Activated CD8-positive, alpha-beta T cell treated with anti-CD3 and anti-CD28 coated beads, Interleukin-2, amount 10 ng/mL, durations not matched to agents 7 days and 5 days (primary cell): ENCODE data around the gene LHB. TPM values are rescaled to one million over a fixed set of nuclear protein-coding genes. Genes with fewer than 3 reads are reported as not detected.
"Not testable (repeated sequence)": the region's sequence is repeated elsewhere in the genome, so short reads cannot be mapped to it uniquely, and the experiment has no call there.

Source experiments
- ATAC-seq: fragments of 150-1000 bp; cut with Tn5 transposase; one replicate; pipeline ENCODE4 v1.10.0; 2021; ENCODE audit warnings: moderate library complexity
- CTCF ChIA-PET: fragments of 350-600 bp; sonication (Branson Sonifier 250); formaldehyde crosslinking; loops from one replicate; lab custom pipeline; 2021; ENCODE audit warnings: antibody characterized with exemption; lab: Charles Lee
- POLR2A ChIA-PET: fragments of 350-600 bp; sonication (Branson Sonifier 250); formaldehyde crosslinking; loops from one replicate; lab custom pipeline; 2021; ENCODE audit warnings: antibody characterized with exemption; lab: Charles Lee
- DNase-seq: peaks from one replicate; pipeline ENCODE4 v3.0.0-alpha.2; 2020
- H3K27ac Mint-ChIP-seq: one replicate; pipeline ENCODE4 v1.8.0; 2021; ENCODE audit warnings: mild to moderate bottlenecking, mixed read lengths
- H3K27me3 Mint-ChIP-seq: one replicate; pipeline ENCODE4 v1.8.0; 2021; ENCODE audit warnings: low read depth, mixed read lengths
- H3K36me3 Mint-ChIP-seq: one replicate; pipeline ENCODE4 v1.8.0; 2021; ENCODE audit warnings: low read depth, mixed read lengths
- H3K4me1 Mint-ChIP-seq: one replicate; pipeline ENCODE4 v1.8.0; 2021; ENCODE audit warnings: low read depth, mixed read lengths
- H3K4me3 Mint-ChIP-seq: one replicate; pipeline ENCODE4 v1.8.0; 2021; ENCODE audit warnings: mild to moderate bottlenecking, mixed read lengths
- H3K9me3 Mint-ChIP-seq: one replicate; pipeline ENCODE4 v1.8.0; 2022; ENCODE audit warnings: mixed read lengths; ENCODE audit not compliant: insufficient read depth
- total RNA-seq, 2 experiments: library from RNA; stranded (reverse); gene quantifications; one replicate each; pipeline ENCODE4 v1.2.3, GENCODE V29; 2021

The LHB gene
- total RNA-seq, 2 experiments from 2014 or later = not detected

- Mint-ChIP-seq H3K27me3 (peaks cover 45% of the 10 kb centered on the region), H3K27ac (no peak overlapping the region), H3K4me3 (peak overlapping the region; percentile 52), H3K4me1 (peaks cover 28% of the 10 kb centered on the region), H3K36me3 (no peaks in the 10 kb centered on the region), H3K9me3 (no peaks in the 10 kb centered on the region)
- DNase-seq (peak; percentile 68), ATAC-seq (peak; percentile 84)
- ChIA-PET CTCF (interaction anchor here (0.5 to 2.4 kb wide), 11 partner anchors 18 to 1147 kb away, joined by 3 to 8 read pairs (median 3); partner anchors contain the start of genes GYS1, LIN7B and RUVBL2), POLR2A (no interaction called here)
These were observed 39.4 kb upstream of the LHB start for GRCh38 chr19:49056101-49056901.

GRCh38 chr19:49050376-49051033 lies 33.6 kb upstream of the LHB start:
- H3K4me3 Mint-ChIP-seq, ATAC-seq, H3K27me3 Mint-ChIP-seq, H3K36me3 Mint-ChIP-seq, H3K9me3 Mint-ChIP-seq, H3K4me1 Mint-ChIP-seq, CTCF ChIA-PET, POLR2A ChIA-PET, DNase-seq, H3K27ac Mint-ChIP-seq: not testable (repeated sequence)

GRCh38 chr19:49049834-49050233 lies 32.9 kb upstream of the LHB start:
- H3K36me3 Mint-ChIP-seq, POLR2A ChIA-PET, H3K27me3 Mint-ChIP-seq, DNase-seq, CTCF ChIA-PET, H3K9me3 Mint-ChIP-seq, ATAC-seq, H3K4me1 Mint-ChIP-seq, H3K27ac Mint-ChIP-seq, H3K4me3 Mint-ChIP-seq: not testable (repeated sequence)

GRCh38 chr19:49049011-49049410 lies 32.1 kb upstream of the LHB start, which contains the start of gene CGB8:
Gene CGB8 (minus strand): TSS chr19:49049111. CDS start chr19:49048739, 372 bp downstream.
- POLR2A ChIA-PET, CTCF ChIA-PET, DNase-seq, H3K9me3 Mint-ChIP-seq, H3K27me3 Mint-ChIP-seq, H3K27ac Mint-ChIP-seq, H3K36me3 Mint-ChIP-seq, H3K4me3 Mint-ChIP-seq, ATAC-seq, H3K4me1 Mint-ChIP-seq: not testable (repeated sequence)

- CTCF ChIA-PET, POLR2A ChIA-PET, H3K36me3 Mint-ChIP-seq, H3K27me3 Mint-ChIP-seq, DNase-seq, ATAC-seq, H3K4me3 Mint-ChIP-seq, H3K9me3 Mint-ChIP-seq, H3K27ac Mint-ChIP-seq, H3K4me1 Mint-ChIP-seq: not testable (repeated sequence)
These were observed 26.7 kb upstream of the LHB start, which contains the start of gene CGB5 for GRCh38 chr19:49043548-49043947. Gene CGB5 (plus strand): TSS chr19:49043848. CDS start chr19:49044210, 362 bp downstream.

GRCh38 chr19:49042666-49043065 lies 25.8 kb upstream of the LHB start:
- ATAC-seq, CTCF ChIA-PET, H3K4me3 Mint-ChIP-seq, H3K27me3 Mint-ChIP-seq, DNase-seq, H3K9me3 Mint-ChIP-seq, H3K27ac Mint-ChIP-seq, POLR2A ChIA-PET, H3K4me1 Mint-ChIP-seq, H3K36me3 Mint-ChIP-seq: not testable (repeated sequence)

GRCh38 chr19:49042177-49042576 lies 25.3 kb upstream of the LHB start:
- DNase-seq (no peak), ATAC-seq (no peak)
- Mint-ChIP-seq H3K9me3 (no peaks in the 10 kb centered on the region), H3K36me3 (no peaks in the 10 kb centered on the region), H3K4me3 (no peak overlapping the region), H3K27me3 (no peaks in the 10 kb centered on the region), H3K27ac (no peak overlapping the region), H3K4me1 (no peaks in the 10 kb centered on the region)
- POLR2A ChIA-PET = no interaction called here
- CTCF ChIA-PET = no interaction called here

GRCh38 chr19:49039736-49040135 lies 22.8 kb upstream of the LHB start:
- H3K27ac Mint-ChIP-seq, H3K27me3 Mint-ChIP-seq, H3K9me3 Mint-ChIP-seq, H3K4me1 Mint-ChIP-seq, POLR2A ChIA-PET, ATAC-seq, DNase-seq, CTCF ChIA-PET, H3K36me3 Mint-ChIP-seq, H3K4me3 Mint-ChIP-seq: not testable (repeated sequence)

- H3K27me3 Mint-ChIP-seq, H3K36me3 Mint-ChIP-seq, H3K4me1 Mint-ChIP-seq, H3K4me3 Mint-ChIP-seq, ATAC-seq, DNase-seq, CTCF ChIA-PET, H3K27ac Mint-ChIP-seq, POLR2A ChIA-PET, H3K9me3 Mint-ChIP-seq: not testable (repeated sequence)
These were observed 21.8 kb upstream of the LHB start for GRCh38 chr19:49038557-49039276.

GRCh38 chr19:49038111-49038510 lies 21.2 kb upstream of the LHB start:
- DNase-seq, H3K27me3 Mint-ChIP-seq, H3K27ac Mint-ChIP-seq, H3K9me3 Mint-ChIP-seq, POLR2A ChIA-PET, ATAC-seq, H3K4me1 Mint-ChIP-seq, CTCF ChIA-PET, H3K36me3 Mint-ChIP-seq, H3K4me3 Mint-ChIP-seq: not testable (repeated sequence)

GRCh38 chr19:49036815-49037214 lies 19.9 kb upstream of the LHB start, which contains the start of gene CGB1:
Gene CGB1 (minus strand): TSS chr19:49036895. CDS start chr19:49036711, 184 bp downstream.
- H3K9me3 Mint-ChIP-seq, H3K27me3 Mint-ChIP-seq, H3K4me3 Mint-ChIP-seq, CTCF ChIA-PET, H3K36me3 Mint-ChIP-seq, POLR2A ChIA-PET, H3K4me1 Mint-ChIP-seq, H3K27ac Mint-ChIP-seq: not testable (repeated sequence)
- DNase-seq (peak; percentile 62), ATAC-seq (peak; percentile 64)
